RWPE2 (cell line): ENCODE results near the gene SSB.

Experiments used
- ATAC-seq: fragments of 200-7000 bp; cut with Tn5 transposase; 3 replicates; pipeline ENCODE4 v1.9.1; 2021; ENCODE audit warnings: low read depth
- DNase-seq: peaks from one replicate; pipeline ENCODE4 v3.0.0-alpha.2; 2020; ENCODE audit warnings: low spot score
- H3K27ac ChIP-seq: fragments of 450-650 bp; 2 replicates; pipeline ENCODE4 v1.5.1; 2017; ENCODE audit warnings: mild to moderate bottlenecking; ENCODE audit not compliant: poor library complexity, severe bottlenecking
- H3K27me3 ChIP-seq: fragments of 250-450 bp; sonication (Bioruptor Pico); 2 replicates; pipeline ENCODE4 v1.5.1; 2021; ENCODE audit warnings: mild to moderate bottlenecking, moderate library complexity; ENCODE audit not compliant: insufficient read depth, poor library complexity, severe bottlenecking
- H3K36me3 ChIP-seq: fragments of 250-450 bp; sonication (Bioruptor Pico); 2 replicates; pipeline ENCODE4 v1.5.1; 2020; ENCODE audit warnings: low read depth, mild to moderate bottlenecking, moderate library complexity
- H3K4me1 ChIP-seq: fragments of 250-450 bp; sonication (Bioruptor Pico); 2 replicates; pipeline ENCODE4 v1.5.1; 2021; ENCODE audit warnings: mild to moderate bottlenecking, moderate library complexity; ENCODE audit not compliant: insufficient read depth, poor library complexity, severe bottlenecking
- H3K4me3 ChIP-seq: fragments of 250-450 bp; sonication (Bioruptor Pico); 2 replicates; pipeline ENCODE4 v1.5.1; 2021; ENCODE audit warnings: mild to moderate bottlenecking, moderate library complexity; ENCODE audit not compliant: severe bottlenecking
- H3K9me3 ChIP-seq: fragments of 250-450 bp; sonication (Bioruptor Pico); 2 replicates; pipeline ENCODE4 v1.5.1; 2021; ENCODE audit warnings: mild to moderate bottlenecking, moderate library complexity; ENCODE audit not compliant: severe bottlenecking
- CTCF ChIP-seq: fragments of 450-650 bp; IDR thresholded peaks from one replicate; pipeline ENCODE4 v1.5.1; 2017; ENCODE audit warnings: mild to moderate bottlenecking, moderate library complexity; ENCODE audit not compliant: poor library complexity, severe bottlenecking

Gene SSB

GRCh38 chr2:169796441-169796840 lies 2.2 kb upstream of the SSB start:
- H3K4me3 ChIP-seq: no peak overlapping the region
- no peak overlapping the region for H3K27ac ChIP-seq
- peaks cover 10% of the 10 kb centered on the region for H3K36me3 ChIP-seq
- H3K27me3 ChIP-seq: no peaks in the 10 kb centered on the region
- no peaks in the 10 kb centered on the region for H3K9me3 ChIP-seq
- H3K4me1 ChIP-seq: peaks cover 9% of the 10 kb centered on the region
- ATAC-seq (no peak), DNase-seq (no peak)
- TF ChIP-seq CTCF: no peak

DNA sequence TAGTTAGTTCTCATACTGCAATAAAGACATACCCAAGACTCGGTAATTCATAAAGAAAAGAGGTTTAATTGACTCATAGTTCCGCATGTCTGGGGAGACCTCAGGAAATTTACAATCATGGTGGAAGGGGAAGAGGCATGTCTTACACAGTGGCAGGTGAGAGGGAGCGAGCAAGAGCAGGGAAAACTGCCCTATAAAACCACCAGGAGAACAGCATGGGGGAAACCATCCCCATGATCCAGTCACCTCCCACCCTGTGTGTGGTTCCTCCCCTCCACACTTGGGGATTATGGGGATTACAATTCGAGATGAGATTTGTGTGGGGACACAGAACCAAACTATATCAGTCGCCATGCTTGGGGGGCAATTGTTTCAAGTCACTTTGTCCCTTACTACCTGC lies 1.1 kb upstream of the SSB start:
- no peaks in the 10 kb centered on the region for H3K27me3 ChIP-seq
- no peak for TF ChIP-seq CTCF
- DNase-seq: no peak
- peaks cover 9% of the 10 kb centered on the region for H3K4me1 ChIP-seq
- H3K36me3 ChIP-seq: peaks cover 21% of the 10 kb centered on the region
- no peak for ATAC-seq
- H3K9me3 ChIP-seq: no peaks in the 10 kb centered on the region
- no peak overlapping the region for H3K4me3 ChIP-seq
- no peak overlapping the region for H3K27ac ChIP-seq

GRCh38 chr2:169798397-169798717 lies 314 bp upstream of the SSB start:
- no peak for DNase-seq
- H3K4me1 ChIP-seq: peaks cover 9% of the 10 kb centered on the region
- H3K27ac ChIP-seq: peak overlapping the region; percentile 82
- H3K9me3 ChIP-seq: no peaks in the 10 kb centered on the region
- peaks cover 29% of the 10 kb centered on the region for H3K36me3 ChIP-seq
- no peak for TF ChIP-seq CTCF
- no peaks in the 10 kb centered on the region for H3K27me3 ChIP-seq
- peak overlapping the region; percentile 73 for H3K4me3 ChIP-seq
- no peak for ATAC-seq

- no peak overlapping the region for H3K4me3 ChIP-seq
- H3K9me3 ChIP-seq: no peaks in the 10 kb centered on the region
- DNase-seq (no peak), ATAC-seq (no peak)
- TF ChIP-seq CTCF: no peak
- peaks cover 77% of the 10 kb centered on the region for H3K36me3 ChIP-seq
- H3K4me1 ChIP-seq: peaks cover 9% of the 10 kb centered on the region
- H3K27ac ChIP-seq: no peak overlapping the region
- H3K27me3 ChIP-seq: no peaks in the 10 kb centered on the region
These were observed 4.8 kb downstream of the SSB start for GRCh38 chr2:169803480-169803879.

- no peak for TF ChIP-seq CTCF
- DNase-seq (no peak), ATAC-seq (no peak)
- no peaks in the 10 kb centered on the region for H3K27me3 ChIP-seq
- no peak overlapping the region for H3K4me3 ChIP-seq
- no peaks in the 10 kb centered on the region for H3K4me1 ChIP-seq
- no peaks in the 10 kb centered on the region for H3K9me3 ChIP-seq
- H3K27ac ChIP-seq: no peak overlapping the region
- H3K36me3 ChIP-seq: peaks cover 97% of the 10 kb centered on the region
These were observed 7.9 kb downstream of the SSB start for GRCh38 chr2:169806586-169806985.
